C4-2B (cell line): Measurements from ENCODE around the gene ZBTB11.

Experiments
- CTCF ChIP-seq: fragments of 450-650 bp; conservative IDR thresholded peaks from 2 replicates; pipeline ENCODE4 v1.5.1; 2017; ENCODE audit warnings: mild to moderate bottlenecking
- ZFX ChIP-seq: fragments of 450-650 bp; IDR thresholded peaks from 2 replicates; pipeline ENCODE4 v1.6.1; 2017

GRCh38 chr3:101673953-101674352, 3.0 kb downstream of the ZBTB11 start:
- TF ChIP-seq CTCF (no peak), ZFX (no peak)
